GM21447 (cell line): ENCODE measurements around the gene HS1BP3.

Source experiments
- ATAC-seq: cut with Tn5 transposase; IDR thresholded peaks from one replicate; pipeline ENCODE4 v1.9.1; 2021; ENCODE audit not compliant: unreplicated experiment

Gene HS1BP3

GRCh38 chr2:20632446-20632990 is 18.4 kb downstream of the HS1BP3 start:
- ATAC-seq = no peak

GRCh38 chr2:20631617-20632307 is 19.1 kb downstream of the HS1BP3 start:
- no peak for ATAC-seq

GRCh38 chr2:20630967-20631366 is 19.9 kb downstream of the HS1BP3 start:
- no peak for ATAC-seq

GRCh38 chr2:20629581-20630171 is 21.2 kb downstream of the HS1BP3 start:
- ATAC-seq = no peak

GRCh38 chr2:20629181-20629580 is 21.7 kb downstream of the HS1BP3 start:
- ATAC-seq = no peak

- no peak for ATAC-seq
Measured at GRCh38 chr2:20627712-20628380, 23.1 kb downstream of the HS1BP3 start.

- ATAC-seq = no peak
Measured at GRCh38 chr2:20626698-20627513, 24.0 kb downstream of the HS1BP3 start.

- no peak for ATAC-seq
Measured at GRCh38 chr2:20626392-20626697, 24.6 kb downstream of the HS1BP3 start.

- ATAC-seq = no peak
Measured at GRCh38 chr2:20625491-20626391, 25.2 kb downstream of the HS1BP3 start.

- no peak for ATAC-seq
Measured at GRCh38 chr2:20624884-20625485, 25.9 kb downstream of the HS1BP3 start.

- no peak for ATAC-seq
Measured at GRCh38 chr2:20624156-20624883, 26.6 kb downstream of the HS1BP3 start.

GRCh38 chr2:20623741-20624155 is 27.1 kb downstream of the HS1BP3 start:
- no peak for ATAC-seq

- ATAC-seq = no peak
Measured at GRCh38 chr2:20623241-20623640, 27.7 kb downstream of the HS1BP3 start.

- ATAC-seq = no peak
Measured at GRCh38 chr2:20622731-20623130, 28.2 kb downstream of the HS1BP3 start.

GRCh38 chr2:20622296-20622686 is 28.6 kb downstream of the HS1BP3 start:
- ATAC-seq = no peak

- ATAC-seq = no peak
Measured at GRCh38 chr2:20621366-20622295, 29.3 kb downstream of the HS1BP3 start.

- no peak for ATAC-seq
Measured at GRCh38 chr2:20620696-20621365, 30.1 kb downstream of the HS1BP3 start.

- no peak for ATAC-seq
Measured at GRCh38 chr2:20620271-20620681, 30.6 kb downstream of the HS1BP3 start.
